Effector memory CD4-positive, alpha-beta T cell (primary cell): ENCODE data around the gene SEMA3D.

Experiments used
- DNase-seq, 3 donors: peaks; one replicate each; pipeline ENCODE4 v3.0.0-alpha.2; 2020
- H3K27ac ChIP-seq: 2 replicates; pipeline ENCODE4 v1.7.0; 2013; ENCODE audit warnings: mild to moderate bottlenecking, low read length, moderate library complexity; ENCODE audit not compliant: insufficient read depth, poor library complexity, severe bottlenecking
- H3K27me3 ChIP-seq: replicated peaks from 2 replicates; pipeline ENCODE4 v1.7.0; 2013; ENCODE audit warnings: mild to moderate bottlenecking, low read length; ENCODE audit not compliant: insufficient read depth, control insufficient read depth, poor library complexity, severe bottlenecking
- H3K36me3 ChIP-seq: 2 replicates; pipeline ENCODE4 v1.7.0; 2013; ENCODE audit warnings: mild to moderate bottlenecking, low read length, moderate library complexity; ENCODE audit not compliant: control insufficient read depth, insufficient read depth
- H3K4me1 ChIP-seq: 2 replicates; pipeline ENCODE4 v1.7.0; 2013; ENCODE audit warnings: low read length, mild to moderate bottlenecking; ENCODE audit not compliant: control insufficient read depth, insufficient read depth, poor library complexity, severe bottlenecking
- H3K4me3 ChIP-seq: 2 replicates; pipeline ENCODE4 v1.7.0; 2013; ENCODE audit warnings: low read length, low read depth, mild to moderate bottlenecking; ENCODE audit not compliant: insufficient read depth, poor library complexity, severe bottlenecking
- H3K9me3 ChIP-seq: 2 replicates; pipeline ENCODE4 v1.7.0; 2013; ENCODE audit warnings: mild to moderate bottlenecking, low read length, moderate library complexity; ENCODE audit not compliant: control insufficient read depth

The SEMA3D gene

DNA sequence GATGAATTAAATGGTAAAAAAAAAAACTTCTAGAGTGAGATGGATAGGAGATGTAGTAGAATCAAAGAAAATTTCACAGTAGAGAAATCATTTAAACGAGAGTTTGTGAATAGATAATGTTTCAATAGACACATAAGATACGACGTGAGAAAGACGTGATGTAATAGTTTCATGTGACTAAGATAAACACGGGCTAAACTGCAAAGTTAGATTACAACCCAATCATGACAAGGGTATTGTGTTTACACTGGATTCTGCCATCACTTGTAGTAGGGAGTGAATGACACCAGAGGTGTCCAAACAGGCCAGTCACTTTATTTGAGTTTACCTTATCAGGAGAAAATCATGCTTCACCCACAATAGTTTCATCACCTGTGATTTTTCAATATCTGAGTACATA is 21.6 kb downstream of the SEMA3D start:
- H3K27ac ChIP-seq: no peak overlapping the region
- no peaks in the 10 kb centered on the region for H3K4me1 ChIP-seq
- H3K4me3 ChIP-seq: no peak overlapping the region
- no peak for DNase-seq
- H3K36me3 ChIP-seq: no peaks in the 10 kb centered on the region
- H3K9me3 ChIP-seq: no peaks in the 10 kb centered on the region
- H3K27me3 ChIP-seq: no peaks in the 10 kb centered on the region

DNA sequence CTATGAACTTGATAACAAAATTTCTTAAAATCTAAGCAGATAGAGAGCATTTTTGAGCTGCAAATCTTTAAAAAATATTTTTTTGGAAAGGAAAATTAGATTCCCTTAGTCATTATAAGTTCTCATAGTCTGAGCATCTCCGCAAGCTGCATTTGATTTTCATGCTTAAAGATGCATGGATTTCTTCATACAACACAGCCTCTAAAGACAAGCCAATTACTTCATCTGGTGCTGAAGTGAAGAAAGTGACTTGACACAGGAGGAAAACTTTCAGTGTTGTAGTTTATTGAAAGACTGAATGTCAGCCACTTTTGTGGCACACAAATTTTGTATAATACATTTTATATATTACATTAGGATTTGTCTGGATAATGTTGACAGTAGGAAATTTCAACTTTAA is 22.5 kb downstream of the SEMA3D start:
- no peak for DNase-seq

DNA sequence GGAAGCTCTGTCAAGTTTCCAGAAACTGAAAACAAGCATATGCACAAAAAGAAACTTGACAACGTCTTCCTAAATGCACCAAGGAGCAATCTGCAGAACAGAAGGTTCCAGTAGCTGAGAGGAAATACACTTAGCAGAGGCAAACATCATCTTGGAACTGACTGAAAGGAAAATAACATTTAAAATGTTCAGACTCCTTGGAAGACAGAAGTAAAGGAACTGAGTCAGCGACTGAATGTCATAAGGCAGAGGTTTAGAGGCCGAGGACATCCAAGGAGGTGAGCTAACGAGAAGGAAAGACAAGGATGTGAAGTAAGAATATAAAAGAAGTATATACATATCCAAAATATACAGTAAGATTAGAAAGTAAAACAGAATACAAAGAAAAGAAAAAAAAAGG is 24.1 kb downstream of the SEMA3D start:
- H3K36me3 ChIP-seq: no peaks in the 10 kb centered on the region
- no peaks in the 10 kb centered on the region for H3K9me3 ChIP-seq
- no peak overlapping the region for H3K27ac ChIP-seq
- DNase-seq: no peak
- H3K4me3 ChIP-seq: no peak overlapping the region
- H3K27me3 ChIP-seq: no peaks in the 10 kb centered on the region
- H3K4me1 ChIP-seq: no peaks in the 10 kb centered on the region

More for the DNA sequence above, 22.5 kb downstream of the SEMA3D start:
- H3K36me3 ChIP-seq: no peaks in the 10 kb centered on the region
- no peak overlapping the region for H3K4me3 ChIP-seq
- H3K9me3 ChIP-seq: no peaks in the 10 kb centered on the region
- no peaks in the 10 kb centered on the region for H3K4me1 ChIP-seq
- no peaks in the 10 kb centered on the region for H3K27me3 ChIP-seq
- no peak overlapping the region for H3K27ac ChIP-seq

DNA sequence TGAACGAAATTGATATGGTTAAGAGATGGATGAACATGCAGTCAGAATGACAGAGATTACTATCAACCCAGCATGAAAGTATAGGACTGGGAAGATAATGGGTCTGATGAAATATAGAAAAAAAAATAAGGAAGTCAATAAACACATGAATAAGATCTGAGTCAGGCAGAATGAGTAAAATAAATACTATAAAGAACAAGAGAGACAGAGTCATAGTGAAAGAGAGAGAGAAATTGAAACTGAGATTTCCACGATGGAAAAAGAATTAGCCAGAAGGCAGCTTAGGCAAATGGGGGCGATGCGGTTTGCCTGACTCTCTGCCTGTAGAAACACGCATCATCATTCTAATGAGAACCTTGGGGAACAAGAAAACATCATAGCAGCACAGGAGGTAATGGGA is 26.6 kb downstream of the SEMA3D start:
- Histone ChIP-seq H3K9me3 (no peaks in the 10 kb centered on the region), H3K4me1 (no peaks in the 10 kb centered on the region), H3K4me3 (no peak overlapping the region), H3K27me3 (no peaks in the 10 kb centered on the region), H3K36me3 (no peaks in the 10 kb centered on the region), H3K27ac (no peak overlapping the region)
- DNase-seq: no peak

DNA sequence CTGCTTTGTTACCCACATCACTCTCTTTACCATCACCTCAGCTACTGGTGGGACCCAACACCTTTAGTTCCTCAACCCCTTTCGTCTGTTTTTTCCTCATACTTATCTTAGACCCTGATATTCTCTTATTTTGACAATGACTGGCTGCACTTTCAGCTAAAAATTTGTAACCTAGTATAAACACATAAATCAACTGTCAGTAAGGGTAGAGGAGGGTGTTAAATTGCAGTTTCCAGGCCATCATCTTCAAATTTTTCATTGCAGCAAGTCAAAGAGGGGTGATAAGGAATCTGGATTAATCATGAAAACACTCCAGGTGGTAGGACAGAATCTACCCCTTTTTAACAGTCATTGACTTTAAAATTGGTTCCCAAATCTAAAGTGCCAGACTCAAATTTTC is 27.9 kb downstream of the SEMA3D start:
- H3K27me3 ChIP-seq: no peaks in the 10 kb centered on the region
- no peaks in the 10 kb centered on the region for H3K36me3 ChIP-seq
- no peak overlapping the region for H3K4me3 ChIP-seq
- H3K4me1 ChIP-seq: no peaks in the 10 kb centered on the region
- no peak overlapping the region for H3K27ac ChIP-seq
- no peak for DNase-seq
- H3K9me3 ChIP-seq: no peaks in the 10 kb centered on the region

DNA sequence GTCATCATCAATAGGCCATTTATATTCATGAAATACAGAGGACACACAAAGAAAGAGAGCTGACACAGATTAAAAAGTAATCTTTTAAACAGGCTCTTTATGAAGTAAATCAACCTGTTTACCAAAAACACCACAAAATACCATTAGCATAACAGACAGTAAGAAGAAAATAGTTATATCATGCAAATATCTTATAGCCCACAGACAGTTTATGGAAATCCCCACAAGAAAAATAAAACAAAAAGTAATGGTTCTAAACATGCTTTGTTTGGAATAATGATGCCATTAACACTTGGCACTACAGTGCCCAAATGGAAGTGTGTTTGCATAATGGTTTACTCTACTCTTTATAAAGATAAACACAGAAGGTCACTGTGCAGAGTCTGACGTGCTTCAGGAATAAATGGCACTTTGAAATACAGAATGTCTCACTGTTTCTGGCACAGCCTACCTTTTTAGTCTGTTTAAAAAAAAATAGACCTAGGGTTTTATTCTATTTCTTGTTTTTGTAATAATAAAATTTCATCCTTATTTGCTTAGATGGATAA is 30.1 kb downstream of the SEMA3D start:
- no peak overlapping the region for H3K4me3 ChIP-seq
- H3K27ac ChIP-seq: no peak overlapping the region
- no peaks in the 10 kb centered on the region for H3K36me3 ChIP-seq
- H3K9me3 ChIP-seq: no peaks in the 10 kb centered on the region
- DNase-seq: no peak
- H3K4me1 ChIP-seq: no peaks in the 10 kb centered on the region
- no peaks in the 10 kb centered on the region for H3K27me3 ChIP-seq

DNA sequence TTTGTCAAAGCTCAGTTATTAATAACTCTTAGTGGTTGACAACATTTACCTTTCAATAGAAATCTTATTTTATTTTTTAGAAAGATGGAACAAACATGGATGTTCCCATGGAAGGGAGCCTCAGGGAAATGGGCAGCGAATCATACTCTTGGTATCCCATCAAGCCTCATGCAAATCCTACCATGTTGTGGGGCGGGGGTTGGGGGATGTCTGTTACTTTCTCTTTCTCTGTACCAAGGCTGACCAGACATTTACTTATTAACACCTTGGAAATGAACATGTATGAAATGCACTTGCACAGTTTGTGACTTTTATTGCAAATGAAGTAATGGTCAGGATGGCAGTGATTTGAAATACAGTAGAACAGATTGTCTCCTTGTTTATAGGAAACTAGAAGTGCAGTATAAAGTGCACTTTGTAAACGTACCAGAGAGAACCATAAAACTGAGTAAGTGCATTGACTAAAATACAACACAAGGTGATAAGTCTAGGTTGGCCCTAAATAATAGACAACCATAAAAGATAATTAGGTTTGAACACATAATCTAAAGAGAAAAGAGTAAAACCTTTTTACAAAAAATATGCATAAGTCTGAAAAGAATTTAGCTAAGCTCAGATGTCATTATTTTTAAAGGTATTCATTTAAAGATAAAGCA is 32.4 kb downstream of the SEMA3D start:
- Histone ChIP-seq H3K9me3 (no peaks in the 10 kb centered on the region), H3K27me3 (no peaks in the 10 kb centered on the region), H3K4me3 (no peak overlapping the region), H3K4me1 (no peaks in the 10 kb centered on the region), H3K27ac (no peak overlapping the region), H3K36me3 (no peaks in the 10 kb centered on the region)
- DNase-seq: no peak

DNA sequence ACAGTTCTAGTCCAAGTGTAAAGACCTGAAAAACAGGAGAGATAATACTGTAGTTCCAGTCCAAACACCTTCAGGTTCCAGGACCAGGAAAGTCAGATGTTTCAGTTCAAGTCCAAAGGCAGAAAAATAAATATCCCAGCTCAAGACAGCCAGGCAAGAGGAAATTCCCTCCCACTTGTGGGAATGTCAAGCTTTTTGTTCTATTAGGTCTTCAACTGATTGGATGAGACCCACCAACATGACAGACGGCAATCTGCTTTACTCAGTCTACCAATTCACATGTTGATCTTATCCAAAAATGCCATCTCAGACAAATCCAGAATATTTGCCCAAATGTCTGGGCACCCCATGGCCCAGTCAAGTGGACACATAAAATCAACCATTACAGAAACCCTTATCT is 33.1 kb downstream of the SEMA3D start:
- Histone ChIP-seq H3K27me3 (no peaks in the 10 kb centered on the region), H3K4me1 (no peaks in the 10 kb centered on the region), H3K4me3 (no peak overlapping the region), H3K36me3 (no peaks in the 10 kb centered on the region), H3K27ac (no peak overlapping the region), H3K9me3 (no peaks in the 10 kb centered on the region)
- no peak for DNase-seq

DNA sequence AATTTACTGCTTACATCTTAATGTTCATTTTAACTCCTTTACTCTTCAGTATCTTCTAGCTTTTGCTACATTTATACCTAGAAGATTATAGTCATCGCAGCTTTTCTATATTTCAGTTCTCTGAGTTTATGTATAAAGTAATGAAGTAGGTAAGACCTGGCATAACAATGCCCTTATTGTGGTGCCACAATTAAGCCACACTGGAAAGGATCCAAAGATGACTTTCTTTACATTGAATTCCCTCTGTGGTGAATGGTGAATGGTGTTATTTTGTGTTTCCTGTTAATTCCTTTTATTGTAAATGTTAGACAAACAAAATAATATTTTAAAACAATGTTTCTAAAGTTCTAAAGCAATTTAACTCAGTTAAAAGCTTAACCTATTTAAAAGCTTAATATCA is 36.2 kb downstream of the SEMA3D start:
- H3K27ac ChIP-seq: no peak overlapping the region
- no peaks in the 10 kb centered on the region for H3K9me3 ChIP-seq
- H3K4me3 ChIP-seq: no peak overlapping the region
- no peaks in the 10 kb centered on the region for H3K27me3 ChIP-seq
- no peak for DNase-seq
- H3K36me3 ChIP-seq: no peaks in the 10 kb centered on the region
- no peaks in the 10 kb centered on the region for H3K4me1 ChIP-seq

DNA sequence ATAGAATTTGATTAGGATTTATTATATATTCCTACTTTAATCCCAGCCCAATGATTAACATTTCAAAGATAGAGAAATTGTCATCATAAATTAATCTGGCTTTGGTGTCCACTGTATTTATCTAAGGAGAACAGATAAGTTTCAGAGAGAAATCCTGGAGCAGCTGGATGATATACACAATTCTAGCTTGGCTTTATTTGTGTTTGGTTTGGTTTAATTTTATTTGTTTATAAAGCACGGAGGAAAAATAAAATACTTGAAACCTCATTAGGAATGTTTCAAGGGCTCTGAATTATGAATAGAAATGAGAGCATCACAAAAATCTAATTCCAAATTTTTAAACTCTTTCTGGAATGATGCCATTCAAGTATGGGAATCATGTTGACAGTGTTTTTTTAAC is 42.1 kb downstream of the SEMA3D start:
- no peaks in the 10 kb centered on the region for H3K27me3 ChIP-seq
- H3K9me3 ChIP-seq: no peaks in the 10 kb centered on the region
- H3K27ac ChIP-seq: no peak overlapping the region
- H3K4me3 ChIP-seq: no peak overlapping the region
- H3K4me1 ChIP-seq: no peaks in the 10 kb centered on the region
- DNase-seq: no peak
- no peaks in the 10 kb centered on the region for H3K36me3 ChIP-seq
